HG02763 (cell line): ENCODE data around the gene ATP1B1.
A peak's percentile ranks its signal among the peaks of the same experiment; 100 is the strongest.

Experiments
- ATAC-seq: cut with Tn5 transposase; IDR thresholded peaks from one replicate; pipeline ENCODE4 v1.9.1; 2021; ENCODE audit warnings: mild to moderate bottlenecking, moderate library complexity; ENCODE audit not compliant: unreplicated experiment

ATP1B1 gene

DNA sequence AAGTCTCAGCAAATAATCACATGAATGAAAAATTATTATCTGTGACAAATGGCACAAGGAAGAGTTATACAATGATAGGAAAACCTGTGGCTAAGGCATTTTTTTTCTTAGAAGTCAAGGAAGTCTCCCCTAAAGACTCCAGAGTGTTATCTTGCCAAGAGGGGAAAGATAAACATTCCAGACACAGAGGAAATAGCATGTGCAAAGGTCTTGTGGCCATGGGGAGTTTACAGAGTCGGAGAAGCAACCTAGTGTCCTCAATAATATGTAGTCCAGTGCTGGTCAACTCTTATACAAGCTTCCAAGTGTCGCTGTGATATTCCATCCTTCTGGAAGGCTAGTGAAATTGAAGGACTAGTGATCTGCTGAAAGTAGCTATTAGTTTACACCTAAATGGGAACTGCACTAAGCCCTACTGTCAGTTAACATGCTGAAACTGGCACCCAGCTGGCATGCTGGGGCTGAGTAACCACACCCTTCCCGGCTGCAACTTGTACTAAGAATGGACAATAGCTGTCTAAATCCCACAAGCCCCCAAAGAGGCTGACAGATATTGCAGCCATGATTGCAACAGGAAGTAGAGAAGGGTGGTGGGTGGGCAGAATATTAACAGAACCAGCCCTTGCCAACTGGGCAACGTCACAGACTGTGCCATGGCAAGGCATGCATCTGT is 11.5 kb upstream of the ATP1B1 start:
- ATAC-seq = no peak

DNA sequence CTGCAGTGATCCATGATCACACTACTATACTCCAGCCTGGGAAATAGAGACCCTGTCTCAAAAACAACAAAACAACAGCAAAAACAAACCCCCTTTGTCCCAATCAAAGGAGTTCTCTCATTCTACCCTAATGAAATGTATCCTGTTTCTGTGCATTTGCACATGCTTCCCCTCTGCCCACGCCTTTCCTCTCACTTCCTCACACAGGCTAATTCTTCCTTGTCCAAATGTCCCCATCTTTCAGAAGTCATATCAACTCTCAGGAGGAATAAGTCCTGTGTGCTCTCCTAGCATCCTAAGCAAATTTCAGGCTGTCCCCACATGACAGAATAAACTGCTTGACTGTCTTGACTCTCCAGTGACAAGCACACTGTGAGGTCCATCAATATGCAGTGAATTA is 8.1 kb upstream of the ATP1B1 start:
- no peak for ATAC-seq

DNA sequence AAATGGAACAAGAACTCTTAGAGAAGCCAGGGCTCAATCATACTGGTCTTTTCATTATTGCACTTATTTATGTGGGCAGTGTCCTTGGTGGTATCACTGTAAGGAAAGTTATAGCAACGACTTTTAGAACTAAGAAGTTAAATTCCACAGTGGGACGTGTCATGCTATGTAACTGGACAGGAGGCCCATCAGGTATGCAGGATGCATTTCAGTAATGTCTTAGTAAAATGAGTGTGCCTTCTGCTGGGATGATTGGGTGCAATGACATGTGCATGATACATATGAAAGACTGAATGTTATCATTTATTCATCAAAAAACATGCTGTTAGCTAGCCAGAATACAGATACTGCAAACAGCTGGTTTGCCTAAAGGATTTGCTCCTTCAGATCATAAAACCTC is 6.9 kb upstream of the ATP1B1 start:
- ATAC-seq = no peak

- no peak for ATAC-seq
Observed at GRCh38 chr1:169100208-169100607, 6.3 kb upstream of the ATP1B1 start.

DNA sequence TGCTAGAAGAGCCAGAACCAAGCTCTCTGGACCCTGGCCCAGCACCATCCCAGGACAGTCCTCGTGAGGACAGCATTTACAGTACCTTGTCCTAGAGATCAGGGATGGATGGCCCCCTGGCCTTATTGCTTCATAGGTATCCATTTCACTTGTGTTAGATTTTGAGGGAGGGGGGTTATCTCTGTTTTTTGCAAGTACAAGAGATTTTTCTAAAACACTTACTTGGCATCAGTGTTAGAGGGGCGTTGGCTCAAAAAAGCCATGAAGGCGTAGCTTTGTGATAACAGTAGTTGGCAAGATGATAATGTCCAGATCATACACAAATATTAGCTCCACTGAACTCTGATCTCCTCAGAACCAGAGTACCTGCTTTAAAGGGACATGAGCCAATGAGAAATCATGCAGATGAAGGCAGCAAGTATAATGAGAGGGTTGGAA is 5.8 kb upstream of the ATP1B1 start:
- ATAC-seq = no peak

GRCh38 chr1:169102567-169102966 is 3.9 kb upstream of the ATP1B1 start:
- no peak for ATAC-seq

GRCh38 chr1:169103002-169103401 is 3.5 kb upstream of the ATP1B1 start:
- no peak for ATAC-seq

GRCh38 chr1:169103480-169103893 is 3.0 kb upstream of the ATP1B1 start:
- ATAC-seq = no peak

- no peak for ATAC-seq
Observed at GRCh38 chr1:169105087-169105433, 1.4 kb upstream of the ATP1B1 start.

DNA sequence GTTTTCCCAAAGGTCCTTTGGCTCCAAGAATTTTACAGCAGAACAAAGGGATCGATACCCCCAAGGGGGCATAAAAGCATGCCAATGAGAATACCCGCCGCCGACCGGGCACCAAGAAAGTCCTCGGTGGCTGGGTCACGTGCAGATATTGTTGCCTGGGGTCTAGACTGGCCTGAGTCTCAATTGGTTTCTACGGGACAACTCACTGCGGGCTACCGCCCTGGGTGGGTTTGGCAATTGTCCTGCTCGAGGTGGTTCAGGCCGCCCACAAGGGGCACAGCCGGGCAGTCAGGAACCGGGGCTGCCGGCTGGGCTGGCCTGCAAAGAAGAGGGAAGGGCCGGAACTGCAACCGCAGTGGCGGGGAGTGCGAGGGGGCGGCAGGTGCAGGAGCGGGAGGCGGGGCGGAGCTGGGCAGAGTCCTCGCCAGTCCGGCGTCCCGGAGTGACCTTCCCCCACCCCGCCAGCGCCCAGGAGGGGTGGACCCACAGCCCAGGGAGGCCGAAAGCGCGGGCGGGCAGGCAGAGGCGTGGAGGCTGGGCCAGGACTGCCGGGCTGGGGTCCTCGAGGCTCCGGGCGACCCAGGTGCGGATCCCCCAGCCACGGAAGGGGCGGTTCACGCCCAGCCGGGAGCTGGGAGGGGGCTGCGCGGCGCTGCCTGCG is 926 bp upstream of the ATP1B1 start:
- ATAC-seq = peak; percentile 35

DNA sequence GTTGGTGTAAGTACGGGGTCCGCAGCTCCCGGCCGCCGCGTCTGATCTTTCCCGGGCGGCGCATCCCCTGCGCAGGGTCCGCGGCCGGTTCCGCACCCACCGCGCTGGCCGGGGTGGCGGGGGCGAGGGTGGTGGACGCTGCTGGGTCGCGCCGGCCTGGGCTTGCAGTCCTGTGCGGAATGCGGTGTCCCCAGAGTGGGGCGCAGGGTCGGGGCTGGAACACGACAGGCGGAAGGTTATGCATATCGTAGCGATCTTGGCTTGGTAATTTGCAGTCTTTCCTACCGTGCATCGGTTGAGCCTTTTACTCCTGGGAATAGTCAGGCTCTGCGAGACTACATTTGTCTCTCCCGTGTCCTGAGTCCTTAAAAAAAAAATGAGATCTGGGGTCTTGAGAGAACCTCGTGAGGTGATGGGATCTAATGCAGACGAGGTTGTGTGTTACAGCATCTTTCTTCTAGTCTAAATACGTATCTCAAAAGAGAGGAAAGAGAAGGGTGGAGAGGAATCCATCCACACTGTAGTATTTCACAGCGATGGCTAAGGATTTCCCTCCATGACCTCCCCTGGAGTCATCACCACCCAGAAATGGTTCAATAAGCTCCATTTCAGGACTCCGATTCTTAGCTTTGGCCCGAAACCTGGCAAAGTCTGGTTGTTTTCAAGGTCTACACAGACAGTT is 572 bp downstream of the ATP1B1 start:
- no peak for ATAC-seq

GRCh38 chr1:169107603-169108208 is 1.2 kb downstream of the ATP1B1 start:
- ATAC-seq = no peak

DNA sequence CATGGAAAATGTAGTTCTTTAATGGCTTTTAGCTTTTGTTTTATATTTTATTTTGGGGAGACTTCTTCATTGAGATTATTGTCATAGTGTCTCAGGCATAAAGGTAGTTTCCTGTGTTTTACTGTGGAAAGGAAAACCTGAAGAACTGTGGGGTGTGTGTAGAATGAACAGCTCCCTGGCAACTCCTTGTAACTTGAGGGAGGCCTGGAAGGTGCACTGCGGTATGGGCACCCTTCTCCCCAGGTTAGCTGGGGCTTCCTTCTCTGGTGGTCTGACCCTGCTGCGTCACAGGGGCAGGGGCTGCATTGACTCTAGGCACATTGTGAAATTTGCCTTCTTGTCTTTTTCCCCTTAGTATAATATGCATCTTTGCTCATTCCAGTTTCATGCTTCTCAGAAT is 1.7 kb downstream of the ATP1B1 start:
- ATAC-seq = no peak

DNA sequence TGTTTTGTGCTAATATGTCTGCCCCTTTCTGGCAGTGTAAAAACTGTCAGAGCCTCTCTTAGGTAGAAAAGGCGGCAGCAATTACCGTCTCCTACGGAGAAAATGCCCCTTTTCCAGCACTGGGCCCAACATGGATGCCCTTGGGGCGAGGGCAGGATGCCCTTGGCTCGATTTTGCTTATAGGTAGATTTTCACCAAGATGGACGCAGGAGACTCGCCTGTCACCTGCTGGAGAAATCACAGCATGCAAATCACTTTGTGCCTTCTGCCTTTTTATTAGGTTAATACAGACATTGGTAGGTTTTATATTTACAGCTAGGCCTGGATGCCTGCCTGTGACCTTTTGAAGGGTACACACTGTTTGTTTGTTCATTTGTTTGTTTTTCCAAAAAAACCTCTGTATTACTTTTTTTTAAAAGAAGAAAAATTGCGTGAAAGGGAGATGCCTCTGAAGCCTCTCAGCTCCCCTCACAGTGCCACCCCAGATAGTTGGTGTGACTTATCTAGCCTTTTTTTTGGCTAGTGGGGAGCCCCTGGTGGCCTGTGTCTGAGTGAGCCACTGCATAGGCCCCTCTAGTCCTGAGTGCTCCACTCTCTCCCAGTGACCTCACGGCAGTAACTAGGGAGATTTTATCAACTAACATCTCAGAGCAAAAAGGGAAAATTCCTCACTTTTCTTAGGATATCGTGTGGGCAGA is 2.5 kb downstream of the ATP1B1 start:
- ATAC-seq = no peak

GRCh38 chr1:169109561-169110134 is 3.2 kb downstream of the ATP1B1 start:
- ATAC-seq = no peak

DNA sequence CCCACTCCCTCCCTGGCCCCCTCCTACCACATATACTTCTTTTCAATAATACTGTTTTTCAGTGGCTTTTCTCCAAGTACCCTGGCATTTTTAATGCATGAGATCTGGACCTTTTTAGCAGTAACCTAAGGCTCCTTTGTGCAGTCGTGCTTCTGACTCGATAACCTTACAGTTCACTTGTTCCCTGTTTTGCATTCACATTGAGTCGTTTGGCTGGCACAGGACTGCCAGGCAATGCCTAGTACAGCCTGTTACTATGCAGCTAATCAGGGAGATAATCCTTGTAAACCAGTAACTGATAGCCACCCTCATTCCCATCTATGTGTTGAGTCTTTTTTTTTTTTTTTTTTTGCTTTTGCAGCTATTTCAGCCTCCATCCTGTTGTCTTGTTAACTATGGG is 3.7 kb downstream of the ATP1B1 start:
- no peak for ATAC-seq

- ATAC-seq = no peak
Observed at GRCh38 chr1:169110689-169111447, 4.4 kb downstream of the ATP1B1 start.

GRCh38 chr1:169111472-169111871 is 5.0 kb downstream of the ATP1B1 start:
- no peak for ATAC-seq

DNA sequence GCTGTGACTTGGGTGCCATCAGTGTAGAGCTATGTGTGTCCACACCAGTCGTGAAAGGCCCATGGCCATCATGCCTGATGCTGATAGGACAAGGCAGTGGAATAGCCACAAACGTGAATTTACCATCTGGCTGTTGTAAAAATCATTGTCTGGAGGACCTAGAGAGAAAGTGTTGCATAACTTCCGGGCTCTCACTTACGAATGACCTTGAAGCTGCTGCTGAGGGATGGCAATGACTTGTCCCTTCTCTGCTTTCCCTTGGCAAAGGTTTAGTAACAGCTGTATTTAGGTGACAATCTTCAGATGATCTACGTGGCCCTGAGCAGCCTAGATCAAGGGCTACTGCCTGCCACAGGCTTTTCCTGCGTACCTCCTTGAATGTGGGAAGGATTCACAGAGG is 5.8 kb downstream of the ATP1B1 start:
- no peak for ATAC-seq

DNA sequence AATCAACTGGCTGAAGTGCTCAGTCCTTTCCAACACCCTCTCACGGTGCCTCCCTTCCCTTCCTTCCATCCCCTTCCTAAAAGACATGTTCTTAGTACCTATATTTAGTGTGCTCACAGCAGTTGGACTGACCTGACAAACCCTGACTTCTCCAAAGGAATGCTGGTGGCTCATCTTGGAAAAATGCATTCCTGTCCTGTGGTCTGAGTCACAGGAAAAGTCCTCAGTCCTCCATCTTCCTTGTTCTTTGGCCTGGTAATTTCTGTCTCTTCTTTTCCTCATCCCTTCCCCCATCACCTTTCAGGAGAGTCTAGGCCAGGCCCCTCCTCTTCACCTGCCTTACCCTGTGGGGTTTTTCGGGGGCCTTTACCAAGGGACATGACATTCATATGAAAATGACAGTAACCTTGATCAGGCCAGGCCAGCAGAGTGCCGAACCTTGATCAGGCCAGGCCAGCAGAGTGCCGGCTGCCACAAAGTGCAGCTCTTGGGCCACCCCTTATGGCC is 7.2 kb downstream of the ATP1B1 start:
- ATAC-seq = no peak
